ENCODE results near the gene ACVR2B.

The ACVR2B gene

GRCh38 chr3:38533285-38533976, 79.7 kb downstream of the ACVR2B start:
- DNase-seq (ENCODE audit: low read depth) = no peak

- no peak for DNase-seq (ENCODE audit: low read depth)
Observed at GRCh38 chr3:38534180-38534579, 80.5 kb downstream of the ACVR2B start.

GRCh38 chr3:38534604-38535003, 80.9 kb downstream of the ACVR2B start:
- DNase-seq (ENCODE audit: low read depth) = no peak

- no peak for DNase-seq (ENCODE audit: low read depth)
Observed at GRCh38 chr3:38536671-38537070, 83.0 kb downstream of the ACVR2B start.

- DNase-seq (ENCODE audit: low read depth) = no peak
Observed at GRCh38 chr3:38538773-38539353, 85.2 kb downstream of the ACVR2B start.

GRCh38 chr3:38541806-38542205, 88.1 kb downstream of the ACVR2B start:
- no peak for DNase-seq (ENCODE audit: low read depth)
